ENCODE measurements around the gene GLRA3. TPM values are rescaled to one million over a fixed set of nuclear protein-coding genes. Genes with fewer than 3 reads are reported as not detected.
"Not testable (repeated sequence)": the region's sequence is repeated elsewhere in the genome, so short reads cannot be mapped to it uniquely, and the experiment has no call there.

GLRA3 gene
- total RNA-seq, 1 donor from 2014 or later = not detected

DNA sequence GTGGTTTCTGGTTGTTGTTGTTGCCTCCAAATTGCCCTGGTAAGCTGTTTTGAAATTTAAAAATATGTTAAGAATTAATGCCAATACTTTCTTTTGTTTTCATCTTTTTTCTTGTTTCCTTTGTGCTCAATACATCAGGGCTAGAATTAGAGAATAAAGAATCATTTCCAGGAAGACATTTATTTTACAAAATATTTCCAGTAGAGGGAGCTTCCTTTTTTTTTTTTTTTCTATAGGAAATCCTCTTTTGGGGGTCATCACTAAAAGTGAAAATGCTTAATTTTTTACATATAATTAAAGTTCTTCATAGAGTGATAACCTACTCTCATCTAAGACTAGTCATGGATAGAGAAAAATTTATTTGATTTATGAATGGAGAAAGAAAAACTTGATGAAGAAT lies 2.4 kb downstream of the GLRA3 start:
- no peak for ATAC-seq
- DNase-seq = no peak
- intact Hi-C loops (cut with micrococcal nuclease) = no loop called here

DNA sequence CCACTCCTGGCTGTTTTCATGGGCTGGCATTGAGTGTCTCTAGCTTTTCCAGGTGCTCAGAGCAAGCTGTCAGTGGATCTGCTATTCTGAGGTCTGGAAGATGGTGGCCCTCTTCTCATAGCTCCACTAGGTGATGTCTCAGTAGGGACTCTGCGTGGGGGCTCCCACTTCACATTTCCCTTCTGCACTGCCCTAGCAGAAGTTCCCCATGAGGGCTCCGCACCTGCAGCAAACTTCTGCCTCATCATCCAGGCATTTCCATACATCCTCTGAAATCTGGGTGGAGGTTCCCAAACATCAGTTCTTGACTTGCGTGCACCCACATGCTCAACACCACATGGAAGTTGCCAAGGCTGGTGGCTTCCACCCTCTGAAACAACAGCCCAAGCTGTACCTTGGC lies 13.8 kb downstream of the GLRA3 start:
- ATAC-seq = no peak
- intact Hi-C loops (cut with micrococcal nuclease) = no loop called here
- DNase-seq = no peak

DNA sequence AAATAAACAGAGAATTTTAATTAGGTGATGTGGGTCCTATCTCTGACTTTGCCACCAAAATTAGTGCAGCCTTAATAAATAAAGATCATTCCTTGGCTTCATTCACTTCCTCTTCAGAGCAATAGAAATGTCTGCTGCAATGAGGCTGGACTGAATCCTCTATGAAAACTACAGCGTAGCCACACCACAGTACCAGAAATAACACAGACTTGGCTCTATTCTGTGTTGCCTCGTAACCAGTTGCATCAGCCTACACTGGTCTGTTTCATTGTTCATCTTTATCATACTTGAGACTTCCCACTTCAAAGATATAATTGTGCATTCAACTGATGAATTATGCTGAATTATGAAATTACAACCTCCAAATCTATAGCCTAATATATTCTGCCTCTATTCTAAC lies 15.8 kb downstream of the GLRA3 start:
- intact Hi-C loops (cut with micrococcal nuclease) = no loop called here
- DNase-seq (no peak), ATAC-seq (no peak)

DNA sequence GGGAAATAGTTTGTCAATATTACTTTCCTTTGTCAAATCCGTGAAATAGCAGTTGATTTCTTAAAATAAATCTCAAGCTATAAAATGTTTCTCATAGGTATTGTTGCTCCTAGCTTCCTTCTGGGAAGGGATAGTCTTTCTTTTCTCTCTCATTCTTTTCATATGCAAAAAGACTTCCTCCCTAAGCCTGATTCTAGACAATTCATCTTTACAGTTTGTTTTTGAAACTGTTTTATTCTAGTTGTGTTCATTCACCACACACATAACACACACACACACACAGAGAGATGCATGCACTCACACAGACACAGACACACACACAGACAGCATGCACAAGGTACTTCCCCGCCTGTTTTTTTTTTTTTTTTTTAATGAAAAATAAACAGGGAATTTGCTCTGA lies 18.2 kb downstream of the GLRA3 start:
- intact Hi-C loops (cut with micrococcal nuclease) = no loop called here
- no peak for DNase-seq
- ATAC-seq = no peak

DNA sequence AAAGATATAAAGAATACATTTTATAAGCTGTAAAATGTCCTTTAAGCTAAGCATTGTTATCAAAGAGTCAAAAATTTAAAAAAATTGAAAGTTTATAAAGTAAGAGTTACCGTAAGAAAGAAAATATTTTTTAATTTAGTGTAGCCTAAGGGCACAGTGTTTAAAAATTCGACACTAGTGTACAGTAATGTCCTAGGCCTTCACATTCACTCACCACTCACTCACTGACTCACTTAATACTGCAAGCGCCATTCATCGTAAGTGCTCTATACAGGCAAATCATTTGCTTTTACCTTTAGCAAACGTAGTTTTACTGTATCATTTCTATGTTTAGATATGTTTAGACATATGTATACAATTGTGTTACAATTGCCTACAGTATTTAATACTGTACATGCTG lies 20.2 kb downstream of the GLRA3 start:
- ATAC-seq (no peak), DNase-seq (no peak)
- intact Hi-C loops (cut with micrococcal nuclease) = no loop called here

DNA sequence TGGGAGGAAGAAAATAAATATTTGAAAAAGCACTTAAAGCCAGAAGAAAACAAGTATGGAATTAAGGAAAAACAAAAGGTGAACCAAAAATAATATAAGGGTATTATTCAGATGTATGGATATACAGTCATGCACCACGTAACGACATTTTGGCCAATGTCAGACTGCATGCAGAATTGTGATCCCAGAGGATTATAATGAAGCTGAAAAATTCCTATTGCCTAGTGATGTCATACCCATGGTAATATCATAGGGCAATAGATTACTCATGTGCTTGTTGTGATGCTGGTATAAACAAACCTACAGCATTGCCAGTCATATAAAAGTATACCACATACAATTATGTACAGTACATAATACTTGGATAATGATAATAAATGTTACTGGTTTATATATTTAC lies 20.9 kb downstream of the GLRA3 start:
- ATAC-seq (no peak), DNase-seq (no peak)
- intact Hi-C loops (cut with micrococcal nuclease) = no loop called here

DNA sequence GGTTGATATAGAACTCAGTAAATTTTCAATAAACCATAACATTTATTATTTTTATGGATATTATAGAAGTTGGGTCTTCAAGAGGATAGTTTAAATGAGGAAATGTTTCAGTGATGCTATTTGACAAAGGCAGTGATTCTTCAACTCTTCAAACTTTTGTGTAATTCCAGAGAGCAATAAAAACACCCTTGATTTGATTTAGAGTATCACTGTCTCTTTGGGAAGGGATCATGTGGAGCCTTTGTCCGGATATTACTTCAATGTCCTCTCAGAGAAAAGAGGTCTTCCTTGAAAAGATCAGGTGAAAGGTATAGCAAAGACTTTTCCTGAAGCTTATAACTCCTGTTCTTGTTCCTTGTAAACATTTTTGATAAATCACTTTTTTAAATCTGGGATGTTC lies 23.3 kb downstream of the GLRA3 start:
- no peak for DNase-seq
- no peak for ATAC-seq
- intact Hi-C loops (cut with micrococcal nuclease) = no loop called here

DNA sequence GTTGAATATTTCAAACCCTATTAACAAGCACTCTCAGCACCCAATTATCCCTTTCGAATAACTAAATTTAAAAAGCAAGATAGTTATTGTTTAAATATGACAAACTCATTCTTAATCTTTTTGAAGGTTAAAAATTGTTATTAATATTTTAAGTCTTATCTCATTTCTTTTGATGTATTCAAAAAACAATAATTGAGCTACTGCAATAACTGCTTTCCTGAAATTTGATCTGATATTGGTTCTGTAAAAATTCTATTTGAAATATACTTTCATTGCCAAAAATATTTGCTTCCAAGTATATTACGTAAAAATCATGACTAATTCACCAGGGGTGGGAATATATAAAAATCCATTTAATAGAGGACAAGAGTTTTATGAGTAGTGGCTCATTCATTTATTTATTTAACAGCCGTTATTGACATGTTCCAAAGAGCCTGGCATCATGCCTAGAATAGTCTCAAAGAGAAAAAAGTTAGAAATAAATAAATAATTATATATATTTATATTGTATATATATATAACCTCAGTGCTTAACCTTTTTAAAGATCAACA lies 34.4 kb downstream of the GLRA3 start:
- no peak for ATAC-seq
- intact Hi-C loops (cut with micrococcal nuclease) = no loop called here
- no peak for DNase-seq

DNA sequence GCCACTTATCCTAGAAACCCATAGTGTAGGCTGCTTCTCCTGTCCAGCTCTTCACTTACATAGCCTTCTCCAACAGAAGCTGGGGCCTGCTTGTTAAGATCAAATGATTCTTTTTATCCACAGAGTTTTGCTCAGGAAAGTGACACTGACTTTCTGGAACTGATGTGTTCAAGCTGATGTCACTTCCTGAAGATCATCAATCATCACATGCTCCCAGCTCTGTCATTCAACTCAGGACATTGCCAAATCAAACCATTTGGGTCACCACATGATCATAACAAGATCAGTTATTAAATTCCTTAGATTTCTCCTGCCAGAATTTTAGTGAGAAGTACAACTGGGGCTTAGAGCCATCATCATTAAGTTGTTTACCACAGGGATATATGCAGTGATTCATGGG lies 39.4 kb downstream of the GLRA3 start:
- no peak for ATAC-seq
- intact Hi-C loops (cut with micrococcal nuclease) = no loop called here
- DNase-seq = no peak

DNA sequence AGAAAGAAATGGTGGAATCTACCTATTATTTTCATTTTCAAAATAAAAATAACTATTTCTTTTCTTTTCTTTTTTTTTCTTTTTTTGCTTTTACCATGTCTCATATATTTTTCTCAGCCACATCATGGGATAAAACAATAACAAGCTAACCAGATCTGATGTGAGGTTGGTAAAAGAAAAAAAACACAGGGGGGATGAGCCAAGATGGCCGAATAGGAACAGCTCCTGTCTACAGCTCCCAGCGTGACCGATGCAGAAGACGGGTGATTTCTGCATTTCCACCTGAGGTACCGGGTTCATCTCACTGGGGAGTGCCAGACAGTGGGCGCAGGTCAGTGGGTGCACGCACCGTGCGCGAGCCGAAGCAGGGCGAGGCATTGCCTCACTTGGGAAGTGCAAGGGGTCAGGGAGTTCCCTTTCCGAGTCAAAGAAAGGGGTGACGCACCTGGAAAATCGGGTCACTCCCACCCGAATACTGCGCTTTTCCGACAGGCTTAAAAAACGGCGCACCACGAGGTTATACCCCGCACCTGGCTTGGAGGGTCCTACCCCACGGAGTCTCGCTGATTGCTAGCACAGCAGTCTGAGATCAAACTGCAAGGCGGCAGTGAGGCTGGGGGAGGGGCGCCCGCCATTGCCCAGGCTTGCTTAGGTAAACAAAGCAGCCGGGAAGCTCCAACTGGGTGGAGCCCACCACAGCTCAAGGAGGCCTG lies 50.6 kb downstream of the GLRA3 start:
- not testable (repeated sequence) for ATAC-seq

DNA sequence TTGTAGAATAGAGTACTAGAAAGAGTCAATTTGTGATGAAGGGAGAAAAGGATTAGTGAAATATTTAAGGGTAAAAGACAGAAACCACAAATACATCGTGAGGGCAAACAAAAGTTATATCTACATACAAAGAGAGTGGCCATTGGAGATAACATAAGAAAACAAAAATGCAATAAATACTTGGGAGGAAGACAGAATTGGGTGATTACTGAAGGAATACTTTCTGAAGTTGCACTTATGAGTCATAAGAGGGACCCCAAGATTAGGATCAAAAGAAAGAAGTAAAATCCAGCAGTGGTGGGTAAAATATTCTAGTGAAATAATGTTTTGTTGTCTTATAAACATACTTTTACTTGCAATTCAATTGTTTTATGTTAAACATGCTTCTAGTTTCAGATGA lies 53.7 kb downstream of the GLRA3 start:
- no peak for ATAC-seq
- intact Hi-C loops (cut with micrococcal nuclease) = no loop called here
- DNase-seq = no peak

More for the DNA sequence above, 50.6 kb downstream of the GLRA3 start:
- DNase-seq; intact Hi-C loops (cut with micrococcal nuclease): not testable (repeated sequence)

DNA sequence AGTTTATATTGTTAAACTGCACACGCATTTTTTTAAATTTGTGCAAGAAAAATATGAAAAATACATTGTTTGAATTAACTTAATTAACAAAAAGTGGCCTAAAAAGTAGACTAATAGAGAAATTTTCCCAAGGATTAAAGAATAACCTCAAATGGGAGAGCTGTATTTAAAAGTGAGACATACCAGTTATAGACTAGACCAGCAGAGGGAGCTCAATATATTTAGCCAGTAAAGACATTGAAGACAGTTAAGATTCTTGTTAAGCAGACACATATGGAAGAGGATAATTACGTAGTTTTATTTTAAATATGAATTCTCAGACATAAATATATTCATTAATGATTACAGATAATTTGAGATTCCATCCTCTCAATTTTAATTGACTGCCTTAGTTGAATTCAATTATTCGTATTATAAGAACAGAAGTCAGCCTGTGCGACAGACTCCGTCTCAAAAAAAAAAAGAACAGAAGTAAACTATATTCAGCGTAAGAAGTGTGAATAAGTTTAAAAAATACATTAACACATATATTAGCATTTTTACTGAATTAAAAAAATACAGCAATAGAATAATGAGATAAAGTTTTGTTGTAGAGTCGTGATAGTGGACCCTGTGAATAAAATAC lies 64.8 kb downstream of the GLRA3 start:
- ATAC-seq = no peak
- intact Hi-C loops (cut with micrococcal nuclease) = loop anchor here (5.0 kb wide), 1 partner anchor 773 kb away; no protein-coding TSS in a partner anchor

DNA sequence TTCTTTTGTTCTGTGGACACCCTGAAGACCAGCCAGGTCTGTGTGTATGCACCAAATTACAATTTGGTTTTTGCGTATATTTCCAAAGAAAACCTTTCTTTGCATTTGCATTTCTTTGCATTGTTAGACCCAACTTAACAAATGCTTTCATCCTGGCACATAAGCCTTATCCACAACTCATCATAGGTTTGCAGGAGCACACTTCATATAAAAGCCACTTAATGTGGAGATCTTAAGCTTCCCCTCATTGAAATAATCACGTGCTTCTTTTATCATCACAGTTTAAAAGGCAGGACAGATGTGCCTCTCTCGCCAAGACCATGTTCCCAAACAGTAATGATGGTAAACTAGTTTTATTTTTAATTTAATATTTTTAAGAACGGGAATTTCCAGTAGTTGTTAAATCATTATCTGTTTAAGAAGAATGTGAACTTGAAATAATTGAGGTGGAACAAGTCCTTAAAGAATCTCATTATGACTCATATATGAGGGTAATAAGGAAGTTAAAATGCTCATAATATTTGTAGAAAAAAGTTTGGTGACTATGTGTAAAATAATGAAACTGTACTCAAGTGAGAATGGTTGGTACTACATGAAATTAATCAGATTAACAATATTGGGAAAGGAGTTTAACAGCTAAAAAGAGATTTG lies 65.5 kb downstream of the GLRA3 start:
- intact Hi-C loops (cut with micrococcal nuclease) = loop anchor here (1.0 to 5.0 kb wide), 2 partner anchors 14 to 774 kb away; no protein-coding TSS in a partner anchor
- ATAC-seq (no peak), DNase-seq (no peak)

More for the DNA sequence above, 64.8 kb downstream of the GLRA3 start:
- DNase-seq = no peak

DNA sequence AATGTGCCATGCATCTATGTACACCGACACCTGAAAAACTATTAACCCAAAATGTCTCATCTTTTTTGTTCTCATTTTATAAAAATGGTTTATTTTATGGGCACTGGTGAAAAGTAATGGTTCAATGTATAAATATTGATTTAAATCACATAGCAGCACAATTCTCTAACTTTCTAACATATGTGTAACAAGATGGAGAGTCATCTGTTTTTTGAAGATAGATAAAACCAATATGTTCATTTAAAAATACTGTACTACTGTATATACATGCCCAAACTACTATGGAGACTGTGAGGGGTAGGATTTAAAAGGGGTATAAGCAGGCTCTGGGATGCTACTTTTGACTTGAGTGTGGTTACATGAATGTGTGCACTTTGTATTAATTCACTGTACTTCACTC lies 67.6 kb downstream of the GLRA3 start:
- ATAC-seq (no peak), DNase-seq (no peak)
- intact Hi-C loops (cut with micrococcal nuclease) = loop anchor here (5.0 kb wide), 1 partner anchor 776 kb away; no protein-coding TSS in a partner anchor

DNA sequence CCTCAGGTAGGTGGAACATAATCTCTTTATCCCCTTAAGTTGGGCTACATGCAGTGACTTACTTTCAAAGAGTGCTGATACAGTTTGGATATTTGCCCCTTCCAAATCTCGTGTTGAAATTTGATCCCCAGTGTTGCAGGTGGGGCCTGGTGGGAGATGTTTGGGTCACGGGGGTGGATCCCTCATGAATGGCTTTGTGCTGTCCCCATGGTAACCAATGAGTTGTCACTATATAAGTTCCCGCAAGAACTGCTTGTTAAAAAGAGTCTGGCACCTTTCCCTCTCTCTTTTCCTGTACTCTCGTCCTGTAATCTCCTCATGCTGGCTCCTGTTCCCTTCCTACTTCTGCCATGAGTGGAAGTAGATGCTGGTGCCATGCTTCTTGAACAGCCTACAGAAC lies 71.3 kb downstream of the GLRA3 start:
- intact Hi-C loops (cut with micrococcal nuclease) = no loop called here
- DNase-seq = no peak
- no peak for ATAC-seq

DNA sequence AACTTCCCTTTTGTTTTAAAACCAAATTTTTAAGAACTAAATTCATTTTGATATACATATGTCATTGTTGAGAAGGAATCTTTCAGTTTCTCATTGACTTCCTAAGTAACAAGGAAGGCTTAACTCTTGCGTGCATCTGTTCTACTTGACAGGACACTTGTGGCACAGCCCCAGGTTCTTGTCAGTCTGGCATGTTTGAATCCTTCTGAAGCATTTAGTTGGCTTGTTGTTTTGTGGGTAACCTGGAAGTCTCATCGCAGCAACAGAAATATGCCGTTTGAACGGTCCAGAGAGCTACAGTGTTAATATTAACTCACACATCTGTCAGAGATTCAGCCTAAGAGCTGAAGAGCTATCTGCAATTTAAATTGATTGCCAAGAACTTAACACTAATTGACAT lies 76.0 kb downstream of the GLRA3 start:
- no peak for DNase-seq
- intact Hi-C loops (cut with micrococcal nuclease) = no loop called here

DNA sequence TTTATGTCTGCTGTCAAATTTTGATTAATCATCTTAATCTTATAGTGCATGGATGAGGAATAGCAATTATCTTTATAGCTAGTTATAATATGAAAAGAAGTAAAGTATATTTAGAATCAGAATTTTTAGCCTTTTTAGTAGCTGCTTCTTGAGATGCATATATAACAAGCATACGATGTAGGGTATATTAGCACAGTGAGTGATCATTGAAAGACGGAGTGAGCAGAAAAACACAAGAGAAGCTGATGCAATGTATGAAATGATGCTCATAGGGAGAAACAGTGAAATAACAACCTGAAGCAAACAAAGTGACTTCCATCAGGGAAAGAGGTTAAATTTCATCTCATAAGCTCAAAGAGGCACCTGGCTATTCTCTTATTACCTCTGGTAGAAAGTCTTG lies 77.0 kb downstream of the GLRA3 start:
- no peak for DNase-seq
- no peak for ATAC-seq
- intact Hi-C loops (cut with micrococcal nuclease) = no loop called here

More for the DNA sequence above, 76.0 kb downstream of the GLRA3 start:
- ATAC-seq = no peak

DNA sequence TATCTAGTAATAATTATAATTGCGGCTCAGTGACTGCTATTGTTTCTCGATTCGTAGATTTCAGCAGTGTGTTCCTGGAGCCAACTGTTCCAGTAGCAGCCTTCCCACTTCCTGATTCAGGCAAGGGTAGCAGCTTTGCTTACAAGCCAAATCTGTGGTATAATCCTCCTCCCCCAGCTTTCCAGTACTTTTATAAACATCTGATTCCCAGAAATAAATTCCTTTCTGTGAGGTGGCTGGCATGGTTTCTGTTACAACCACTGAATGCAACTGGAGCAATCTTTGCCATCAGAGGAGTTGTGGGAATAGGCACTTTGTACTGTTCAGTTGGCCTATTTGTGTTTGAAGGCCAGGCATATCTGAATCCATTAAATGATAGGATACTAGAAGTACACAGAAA lies 80.0 kb downstream of the GLRA3 start:
- intact Hi-C loops (cut with micrococcal nuclease) = no loop called here
- ATAC-seq (no peak), DNase-seq (no peak)

DNA sequence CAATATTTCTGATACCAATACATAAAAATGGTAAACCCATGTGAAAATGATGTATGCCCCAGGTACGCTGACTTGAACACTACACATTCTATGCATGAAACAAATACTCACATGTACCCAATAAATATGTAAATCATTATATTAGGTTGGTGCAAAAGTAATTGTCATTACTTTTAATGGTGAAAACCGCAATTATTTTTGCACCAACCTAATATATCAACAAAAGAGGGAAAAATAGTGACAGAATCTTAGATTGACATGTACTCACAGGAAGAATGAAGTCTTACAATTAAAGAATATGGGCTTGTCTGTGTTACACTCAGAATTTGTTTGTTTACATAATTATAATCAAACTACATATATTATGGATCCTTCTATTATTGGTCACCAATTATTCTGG lies 82.3 kb downstream of the GLRA3 start:
- intact Hi-C loops (cut with micrococcal nuclease) = no loop called here
- DNase-seq (no peak), ATAC-seq (no peak)

DNA sequence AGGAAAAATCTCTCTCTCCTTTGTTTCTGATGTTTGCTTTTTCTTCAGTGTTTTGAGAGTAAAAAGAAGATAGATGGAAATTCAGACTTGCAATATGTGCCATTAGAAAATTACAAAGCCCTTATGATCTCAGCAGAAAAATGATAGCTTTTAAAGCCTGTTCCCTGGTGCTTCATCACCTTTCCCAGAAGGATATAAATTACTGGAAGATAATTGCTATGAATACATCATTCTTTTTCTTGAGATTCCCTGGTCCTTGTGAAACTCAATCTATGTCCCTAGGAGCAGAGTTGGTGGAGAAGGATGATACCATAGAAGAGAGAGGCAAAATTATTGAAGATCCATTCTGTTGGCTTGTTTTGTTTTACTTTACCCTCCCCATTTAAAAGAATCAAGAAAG lies 86.5 kb downstream of the GLRA3 start:
- DNase-seq (no peak), ATAC-seq (no peak)
- intact Hi-C loops (cut with micrococcal nuclease) = no loop called here
